Inflammatory macrophage treated with lipopolysaccharide for 1 hour (primary cell): ENCODE data around the gene PAX6.
A peak's percentile ranks its signal among the peaks of the same experiment; 100 is the strongest.

Experiments
- DNase-seq, 2 donors: peaks; one replicate each; pipeline ENCODE4 v3.0.0-alpha.2; 2020 to 2022

PAX6 gene

GRCh38 chr11:31822175-31822926 lies 11.2 kb upstream of the PAX6 start:
- DNase-seq: no peak

- no peak for DNase-seq
These were observed 10.6 kb upstream of the PAX6 start for GRCh38 chr11:31821766-31822165.

GRCh38 chr11:31821235-31821764 lies 10.2 kb upstream of the PAX6 start:
- DNase-seq: no peak

- DNase-seq: peak; percentile 22 to 34
These were observed 9.3 kb upstream of the PAX6 start for GRCh38 chr11:31820438-31820818.

GRCh38 chr11:31819621-31820437 lies 8.7 kb upstream of the PAX6 start:
- no peak for DNase-seq

GRCh38 chr11:31818874-31819331 lies 7.8 kb upstream of the PAX6 start:
- no peak for DNase-seq

GRCh38 chr11:31818425-31818755 lies 7.3 kb upstream of the PAX6 start:
- DNase-seq: no peak

- no peak for DNase-seq
These were observed 6.7 kb upstream of the PAX6 start for GRCh38 chr11:31817621-31818424.

GRCh38 chr11:31817054-31817620 lies 6.0 kb upstream of the PAX6 start:
- DNase-seq: no peak

GRCh38 chr11:31816468-31817053 lies 5.4 kb upstream of the PAX6 start:
- DNase-seq: no peak

GRCh38 chr11:31815711-31816467 lies 4.8 kb upstream of the PAX6 start:
- no peak for DNase-seq

- no peak for DNase-seq
These were observed 3.2 kb upstream of the PAX6 start for GRCh38 chr11:31814176-31814868.

GRCh38 chr11:31813391-31814175 lies 2.5 kb upstream of the PAX6 start:
- DNase-seq: no peak

- DNase-seq: no peak
These were observed 1.6 kb upstream of the PAX6 start for GRCh38 chr11:31812383-31813381.

GRCh38 chr11:31809857-31810778 lies 1.0 kb downstream of the PAX6 start:
- no peak for DNase-seq

- DNase-seq: no peak
These were observed 1.6 kb downstream of the PAX6 start for GRCh38 chr11:31809541-31809856.

GRCh38 chr11:31808721-31809540 lies 2.2 kb downstream of the PAX6 start:
- DNase-seq: no peak
